Measurements from ENCODE around the gene GPR35. TPM values are rescaled to one million over a fixed set of nuclear protein-coding genes. Genes with fewer than 3 reads are reported as not detected.

The GPR35 gene
- total RNA-seq, 1 experiment from 2014 or later: 21.3 TPM

- no peaks in the 10 kb centered on the region for H3K27me3 Mint-ChIP-seq (ENCODE audit: insufficient read depth, unreplicated experiment)
- Histone ChIP-seq H3K4me3 (ENCODE audit: low read depth, low read length) (no peak overlapping the region), H3K27me3 (replicated peaks; ENCODE audit: control insufficient read depth, insufficient read depth, low read length) (no peaks in the 10 kb centered on the region), H3K36me3 (ENCODE audit: control insufficient read depth, insufficient read depth, low read length) (no peaks in the 10 kb centered on the region), H3K4me1 (no peaks in the 10 kb centered on the region), H3K9me3 (no peaks in the 10 kb centered on the region)
- DNase-seq: no peak
- POLR2A ChIA-PET: no interaction called here
- intact Hi-C loops (cut with micrococcal nuclease; ENCODE audit: unreplicated experiment): no loop called here
- peaks cover 16% of the 10 kb centered on the region for H3K4me1 Mint-ChIP-seq (ENCODE audit: low read depth, unreplicated experiment)
- no TSS peak for BruUV-seq (replicated peaks)
- H3K4me3 Mint-ChIP-seq (ENCODE audit: unreplicated experiment): no peak overlapping the region
- H3K9me3 Mint-ChIP-seq (ENCODE audit: unreplicated experiment): no peaks in the 10 kb centered on the region
- H3K36me3 Mint-ChIP-seq (ENCODE audit: insufficient read depth, unreplicated experiment): peaks cover 4% of the 10 kb centered on the region
- TF ChIP-seq CTCF (IDR thresholded peaks at IDR 0.05; ENCODE audit: insufficient read depth in 1 of 2, low read depth in 1 of 2, low read length in 1 of 2, severe bottlenecking in 1 of 2, unreplicated experiment in 1 of 2): no peak
- H3K27ac Mint-ChIP-seq (ENCODE audit: unreplicated experiment): no peak overlapping the region
- CTCF ChIA-PET: no interaction called here
These were observed 35.3 kb upstream of the GPR35 start for GRCh38 chr2:240589850-240590525.

- BruUV-seq (replicated peaks): no TSS peak
- ChIA-PET CTCF (no interaction called here), POLR2A (no interaction called here)
- no peak for TF ChIP-seq CTCF (IDR thresholded peaks at IDR 0.05; ENCODE audit: insufficient read depth in 1 of 2, low read depth in 1 of 2, low read length in 1 of 2, severe bottlenecking in 1 of 2, unreplicated experiment in 1 of 2)
- no peaks in the 10 kb centered on the region for H3K27me3 ChIP-seq (replicated peaks; ENCODE audit: control insufficient read depth, insufficient read depth, low read length)
- peaks cover 16% of the 10 kb centered on the region for H3K4me1 Mint-ChIP-seq (ENCODE audit: low read depth, unreplicated experiment)
- no peaks in the 10 kb centered on the region for H3K9me3 ChIP-seq
- H3K36me3 ChIP-seq (ENCODE audit: control insufficient read depth, insufficient read depth, low read length): no peaks in the 10 kb centered on the region
- no peak overlapping the region for H3K27ac Mint-ChIP-seq (ENCODE audit: unreplicated experiment)
- H3K9me3 Mint-ChIP-seq (ENCODE audit: unreplicated experiment): no peaks in the 10 kb centered on the region
- H3K4me1 ChIP-seq: no peaks in the 10 kb centered on the region
- no peak overlapping the region for H3K4me3 Mint-ChIP-seq (ENCODE audit: unreplicated experiment)
- DNase-seq: no peak
- intact Hi-C loops (cut with micrococcal nuclease; ENCODE audit: unreplicated experiment): no loop called here
- H3K4me3 ChIP-seq (ENCODE audit: low read depth, low read length): no peak overlapping the region
- H3K27me3 Mint-ChIP-seq (ENCODE audit: insufficient read depth, unreplicated experiment): no peaks in the 10 kb centered on the region
- peaks cover 4% of the 10 kb centered on the region for H3K36me3 Mint-ChIP-seq (ENCODE audit: insufficient read depth, unreplicated experiment)
These were observed 34.6 kb upstream of the GPR35 start for GRCh38 chr2:240590681-240591111.

- no peak overlapping the region for H3K4me3 ChIP-seq (ENCODE audit: low read depth, low read length)
- Mint-ChIP-seq H3K27me3 (ENCODE audit: insufficient read depth, unreplicated experiment) (no peaks in the 10 kb centered on the region), H3K4me1 (ENCODE audit: low read depth, unreplicated experiment) (peaks cover 16% of the 10 kb centered on the region), H3K36me3 (ENCODE audit: insufficient read depth, unreplicated experiment) (no peaks in the 10 kb centered on the region), H3K9me3 (ENCODE audit: unreplicated experiment) (no peaks in the 10 kb centered on the region), H3K27ac (ENCODE audit: unreplicated experiment) (no peak overlapping the region), H3K4me3 (ENCODE audit: unreplicated experiment) (no peak overlapping the region)
- H3K27me3 ChIP-seq (replicated peaks; ENCODE audit: control insufficient read depth, insufficient read depth, low read length): no peaks in the 10 kb centered on the region
- BruUV-seq (replicated peaks): no TSS peak
- no peaks in the 10 kb centered on the region for H3K4me1 ChIP-seq
- H3K36me3 ChIP-seq (ENCODE audit: control insufficient read depth, insufficient read depth, low read length): no peaks in the 10 kb centered on the region
- intact Hi-C loops (cut with micrococcal nuclease; ENCODE audit: unreplicated experiment): no loop called here
- CTCF ChIA-PET: no interaction called here
- TF ChIP-seq CTCF (IDR thresholded peaks at IDR 0.05; ENCODE audit: insufficient read depth in 1 of 2, low read depth in 1 of 2, low read length in 1 of 2, severe bottlenecking in 1 of 2, unreplicated experiment in 1 of 2): no peak
- no peaks in the 10 kb centered on the region for H3K9me3 ChIP-seq
- DNase-seq: no peak
- POLR2A ChIA-PET: no interaction called here
These were observed 34.1 kb upstream of the GPR35 start for GRCh38 chr2:240591226-240591625.

Measured in Caco-2 (cell line).